Endothelial cell of umbilical vein (primary cell): ENCODE data around the gene DLG1.

Experiments
- EZH2 ChIP-seq: IDR thresholded peaks from 2 replicates; pipeline ENCODE4 v1.6.1; 2012; ENCODE audit warnings: borderline replicate concordance, low read depth, mild to moderate bottlenecking, moderate library complexity, low read length, inconsistent platforms; ENCODE audit not compliant: severe bottlenecking
- FOS ChIP-seq: IDR thresholded peaks from 2 replicates; pipeline ENCODE4 v1.6.1; 2011; ENCODE audit warnings: mild to moderate bottlenecking, low read length, moderate library complexity, borderline replicate concordance; ENCODE audit not compliant: insufficient read depth
- JUN ChIP-seq: IDR thresholded peaks from 2 replicates; pipeline ENCODE4 v1.6.1; 2011; ENCODE audit warnings: borderline replicate concordance, low read depth; ENCODE audit not compliant: insufficient read length, insufficient read depth
- POLR2A ChIP-seq: IDR thresholded peaks from 2 replicates; pipeline ENCODE4 v1.6.1; 2012; ENCODE audit warnings: low read depth, mild to moderate bottlenecking, control low read depth, low read length
- TF ChIP-seq, protein P1 (sequence below), 2 donors: IDR thresholded peaks; 1 replicate in 1 of 2; 2 replicates in 1 of 2; pipeline ENCODE4 v1.5.1; 2011; ENCODE audit warnings: low read length in 2 of 2, mild to moderate bottlenecking in 2 of 2, moderate library complexity in 2 of 2, control low read depth in 1 of 2, inconsistent platforms in 1 of 2, low read depth in 1 of 2; ENCODE audit not compliant: insufficient read depth in 1 of 2; ENCODE audit errors: extremely low read depth in 1 of 2

GRCh38 chr3:197226179-197226578, 72.2 kb downstream of the DLG1 start:
- TF ChIP-seq POLR2A = no peak
- TF ChIP-seq, protein P1, sequence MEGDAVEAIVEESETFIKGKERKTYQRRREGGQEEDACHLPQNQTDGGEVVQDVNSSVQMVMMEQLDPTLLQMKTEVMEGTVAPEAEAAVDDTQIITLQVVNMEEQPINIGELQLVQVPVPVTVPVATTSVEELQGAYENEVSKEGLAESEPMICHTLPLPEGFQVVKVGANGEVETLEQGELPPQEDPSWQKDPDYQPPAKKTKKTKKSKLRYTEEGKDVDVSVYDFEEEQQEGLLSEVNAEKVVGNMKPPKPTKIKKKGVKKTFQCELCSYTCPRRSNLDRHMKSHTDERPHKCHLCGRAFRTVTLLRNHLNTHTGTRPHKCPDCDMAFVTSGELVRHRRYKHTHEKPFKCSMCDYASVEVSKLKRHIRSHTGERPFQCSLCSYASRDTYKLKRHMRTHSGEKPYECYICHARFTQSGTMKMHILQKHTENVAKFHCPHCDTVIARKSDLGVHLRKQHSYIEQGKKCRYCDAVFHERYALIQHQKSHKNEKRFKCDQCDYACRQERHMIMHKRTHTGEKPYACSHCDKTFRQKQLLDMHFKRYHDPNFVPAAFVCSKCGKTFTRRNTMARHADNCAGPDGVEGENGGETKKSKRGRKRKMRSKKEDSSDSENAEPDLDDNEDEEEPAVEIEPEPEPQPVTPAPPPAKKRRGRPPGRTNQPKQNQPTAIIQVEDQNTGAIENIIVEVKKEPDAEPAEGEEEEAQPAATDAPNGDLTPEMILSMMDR (IDR thresholded peaks at IDR 0.05; ENCODE audit: extremely low read depth in 1 of 2, insufficient read depth in 1 of 2, low read depth in 1 of 2, low read length in 2 of 2) = no peak
- no peak for TF ChIP-seq FOS
- TF ChIP-seq JUN = no peak
- TF ChIP-seq EZH2 = no peak
